ENCODE data around the gene HOXD11.

GRCh38 chr2:176072951-176073904 is 33.9 kb upstream of the HOXD11 start:
- TF ChIP-seq, protein P1, sequence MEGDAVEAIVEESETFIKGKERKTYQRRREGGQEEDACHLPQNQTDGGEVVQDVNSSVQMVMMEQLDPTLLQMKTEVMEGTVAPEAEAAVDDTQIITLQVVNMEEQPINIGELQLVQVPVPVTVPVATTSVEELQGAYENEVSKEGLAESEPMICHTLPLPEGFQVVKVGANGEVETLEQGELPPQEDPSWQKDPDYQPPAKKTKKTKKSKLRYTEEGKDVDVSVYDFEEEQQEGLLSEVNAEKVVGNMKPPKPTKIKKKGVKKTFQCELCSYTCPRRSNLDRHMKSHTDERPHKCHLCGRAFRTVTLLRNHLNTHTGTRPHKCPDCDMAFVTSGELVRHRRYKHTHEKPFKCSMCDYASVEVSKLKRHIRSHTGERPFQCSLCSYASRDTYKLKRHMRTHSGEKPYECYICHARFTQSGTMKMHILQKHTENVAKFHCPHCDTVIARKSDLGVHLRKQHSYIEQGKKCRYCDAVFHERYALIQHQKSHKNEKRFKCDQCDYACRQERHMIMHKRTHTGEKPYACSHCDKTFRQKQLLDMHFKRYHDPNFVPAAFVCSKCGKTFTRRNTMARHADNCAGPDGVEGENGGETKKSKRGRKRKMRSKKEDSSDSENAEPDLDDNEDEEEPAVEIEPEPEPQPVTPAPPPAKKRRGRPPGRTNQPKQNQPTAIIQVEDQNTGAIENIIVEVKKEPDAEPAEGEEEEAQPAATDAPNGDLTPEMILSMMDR (conservative IDR thresholded peaks at IDR 0.05; ENCODE audit: low read length), result no peak
- TF ChIP-seq EZH2phosphoT487 (IDR thresholded peaks at IDR 0.05; ENCODE audit: borderline replicate concordance, low read depth, low read length), result no peak
